GM21576 (cell line): Measurements from ENCODE around the gene RBPJ.

ENCODE experiments used
- ATAC-seq: cut with Tn5 transposase; IDR thresholded peaks from one replicate; pipeline ENCODE4 v1.9.1; 2021; ENCODE audit warnings: mild to moderate bottlenecking, moderate library complexity; ENCODE audit not compliant: unreplicated experiment

Gene RBPJ

DNA sequence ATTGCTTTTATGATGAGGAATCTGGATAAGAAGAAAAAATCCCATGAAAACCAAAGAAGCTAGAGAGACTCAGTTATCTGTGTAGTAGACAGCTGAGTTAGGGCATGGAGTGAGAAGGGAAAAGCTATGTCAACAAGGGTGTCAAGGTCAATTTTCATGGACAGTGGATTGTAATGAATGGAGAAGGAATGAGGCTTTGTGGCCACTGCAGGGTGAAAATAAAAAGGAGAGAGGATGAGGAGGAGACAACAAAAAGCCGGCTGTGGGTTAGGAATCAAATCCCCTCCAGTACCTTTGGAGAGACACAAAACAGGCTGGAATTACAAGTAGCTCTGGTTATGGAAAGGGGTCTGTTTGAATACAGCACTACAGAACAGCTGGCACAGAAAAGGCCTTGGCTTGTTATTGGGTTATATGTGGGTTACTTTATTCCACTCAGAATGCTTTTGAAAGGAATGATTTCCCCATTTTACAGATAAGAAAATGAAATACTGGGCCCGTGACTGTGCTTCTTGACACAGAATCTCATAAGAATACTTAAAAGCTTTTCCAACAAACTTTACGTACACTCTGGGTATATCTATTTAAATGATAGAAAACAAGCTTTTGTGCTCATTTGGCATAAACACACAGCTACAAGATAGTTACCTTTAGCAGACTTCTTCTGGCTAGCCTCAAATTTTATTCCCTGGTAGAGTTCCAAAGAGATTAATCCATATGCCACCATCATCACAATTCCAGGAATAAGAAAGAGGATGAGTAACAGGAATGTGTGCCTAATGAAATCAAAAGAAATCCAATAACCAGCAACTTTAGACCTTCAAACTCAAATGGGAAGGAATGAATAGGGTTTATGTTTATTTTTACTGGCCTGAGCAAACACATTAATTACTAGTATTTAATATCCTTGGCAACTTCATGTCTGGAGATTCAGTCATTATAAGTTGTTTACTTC, 162.0 kb downstream of the RBPJ start:
- ATAC-seq = no peak

DNA sequence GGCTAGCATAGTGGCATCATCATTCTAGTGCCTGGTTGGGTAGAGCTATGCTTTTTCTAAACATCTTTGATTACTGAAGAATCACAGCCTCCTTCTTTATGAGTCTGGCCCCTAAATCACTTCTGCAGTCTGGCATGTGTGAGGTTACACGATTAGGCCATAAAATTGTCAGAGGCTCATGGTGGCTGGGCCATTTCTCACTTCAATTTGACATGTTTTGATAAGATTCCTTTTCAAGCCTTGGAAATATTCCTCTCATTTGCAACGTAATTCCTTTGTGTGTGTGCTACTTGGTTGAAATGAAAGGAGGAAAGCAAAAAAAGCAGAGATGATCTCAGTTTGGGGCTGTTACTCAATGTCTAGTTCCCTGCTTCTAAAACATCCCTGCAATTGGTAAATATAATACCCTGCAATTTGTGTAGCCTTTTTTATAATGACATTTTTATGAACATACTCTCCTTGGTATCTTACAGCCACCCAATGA, 163.3 kb downstream of the RBPJ start:
- no peak for ATAC-seq

DNA sequence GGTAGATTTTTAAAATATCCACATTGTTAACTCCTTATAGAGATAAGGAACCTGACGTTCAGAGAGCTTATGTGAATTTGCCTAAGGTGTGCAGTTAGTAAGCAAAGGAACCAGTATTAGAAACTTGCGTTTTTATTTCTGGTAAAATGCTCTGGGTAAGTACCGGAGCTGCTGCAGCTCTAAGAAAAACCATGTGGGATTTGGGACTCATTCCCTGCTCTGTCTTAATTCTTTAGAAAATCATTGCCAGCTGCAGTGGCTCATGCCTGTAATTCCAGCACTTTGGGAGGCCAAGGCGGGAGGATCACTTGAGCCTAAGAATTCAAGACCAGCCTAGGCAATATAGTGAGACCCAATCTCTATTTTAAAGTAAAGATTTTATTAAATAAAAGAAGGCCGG, 163.7 kb downstream of the RBPJ start:
- no peak for ATAC-seq
